ENCODE measurements around the gene LRBA.

LRBA gene

GRCh38 chr4:150280975-150281374, 734.1 kb downstream of the LRBA start:
- DNase-seq, result no peak
- Histone ChIP-seq H2AFZ (ENCODE audit: low read length) (no peak overlapping the region), H4K20me1 (ENCODE audit: insufficient read depth, low read length) (no peaks in the 10 kb centered on the region), H3K4me3 (ENCODE audit: low read length) (no peak overlapping the region), H3K9me2 (replicated peaks; ENCODE audit: insufficient read depth, low read length) (no peaks in the 10 kb centered on the region), H3K36me3 (replicated peaks; ENCODE audit: insufficient read depth, low read length) (no peaks in the 10 kb centered on the region), H3F3A (ENCODE audit: insufficient read depth, low read length) (no peaks in the 10 kb centered on the region), H3K9me3 (replicated peaks; ENCODE audit: insufficient read depth, low read length) (no peaks in the 10 kb centered on the region), H3K27ac (ENCODE audit: low read length) (no peak overlapping the region), H3K27me3 (replicated peaks; ENCODE audit: insufficient read depth, low read length) (no peaks in the 10 kb centered on the region), H3K79me2 (ENCODE audit: low read length) (no peaks in the 10 kb centered on the region), H3K9ac (ENCODE audit: low read length) (no peak overlapping the region), H3K4me2 (ENCODE audit: low read depth, low read length) (no peak overlapping the region), H3K4me1 (ENCODE audit: low read length) (no peaks in the 10 kb centered on the region)
- TF ChIP-seq EZH2 (optimal IDR thresholded peaks at IDR 0.05; ENCODE audit: low read depth, low read length), result no peak
- TF ChIP-seq CTCF (IDR thresholded peaks at IDR 0.05; ENCODE audit: low read length), result no peak
- no peak for TF ChIP-seq EZH2phosphoT487 (IDR thresholded peaks at IDR 0.05; ENCODE audit: low read length)

GRCh38 chr4:150280081-150280895, 734.8 kb downstream of the LRBA start:
- Histone ChIP-seq H3K9me3 (replicated peaks; ENCODE audit: insufficient read depth, low read length) (no peaks in the 10 kb centered on the region), H3K27ac (ENCODE audit: low read length) (no peak overlapping the region), H3K4me3 (ENCODE audit: low read length) (no peak overlapping the region), H2AFZ (ENCODE audit: low read length) (no peak overlapping the region), H4K20me1 (ENCODE audit: insufficient read depth, low read length) (no peaks in the 10 kb centered on the region), H3K4me1 (ENCODE audit: low read length) (no peaks in the 10 kb centered on the region), H3K4me2 (ENCODE audit: low read depth, low read length) (no peak overlapping the region), H3K9ac (ENCODE audit: low read length) (no peak overlapping the region), H3K79me2 (ENCODE audit: low read length) (no peaks in the 10 kb centered on the region), H3K36me3 (replicated peaks; ENCODE audit: insufficient read depth, low read length) (no peaks in the 10 kb centered on the region), H3F3A (ENCODE audit: insufficient read depth, low read length) (no peaks in the 10 kb centered on the region), H3K9me2 (replicated peaks; ENCODE audit: insufficient read depth, low read length) (no peaks in the 10 kb centered on the region), H3K27me3 (replicated peaks; ENCODE audit: insufficient read depth, low read length) (no peaks in the 10 kb centered on the region)
- DNase-seq, result no peak
- TF ChIP-seq EZH2phosphoT487 (IDR thresholded peaks at IDR 0.05; ENCODE audit: low read length), result no peak
- TF ChIP-seq CTCF (IDR thresholded peaks at IDR 0.05; ENCODE audit: low read length), result no peak
- no peak for TF ChIP-seq EZH2 (optimal IDR thresholded peaks at IDR 0.05; ENCODE audit: low read depth, low read length)

GRCh38 chr4:150278206-150278605, 736.9 kb downstream of the LRBA start:
- Histone ChIP-seq H3F3A (ENCODE audit: insufficient read depth, low read length) (no peaks in the 10 kb centered on the region), H4K20me1 (ENCODE audit: insufficient read depth, low read length) (no peaks in the 10 kb centered on the region), H3K4me3 (ENCODE audit: low read length) (no peak overlapping the region), H2AFZ (ENCODE audit: low read length) (no peak overlapping the region), H3K27ac (ENCODE audit: low read length) (no peak overlapping the region), H3K9me2 (replicated peaks; ENCODE audit: insufficient read depth, low read length) (no peaks in the 10 kb centered on the region), H3K9me3 (replicated peaks; ENCODE audit: insufficient read depth, low read length) (no peaks in the 10 kb centered on the region), H3K36me3 (replicated peaks; ENCODE audit: insufficient read depth, low read length) (no peaks in the 10 kb centered on the region), H3K79me2 (ENCODE audit: low read length) (no peaks in the 10 kb centered on the region), H3K4me1 (ENCODE audit: low read length) (no peaks in the 10 kb centered on the region), H3K4me2 (ENCODE audit: low read depth, low read length) (no peak overlapping the region), H3K9ac (ENCODE audit: low read length) (no peak overlapping the region), H3K27me3 (replicated peaks; ENCODE audit: insufficient read depth, low read length) (no peaks in the 10 kb centered on the region)
- TF ChIP-seq EZH2 (optimal IDR thresholded peaks at IDR 0.05; ENCODE audit: low read depth, low read length) (no peak), CTCF (IDR thresholded peaks at IDR 0.05; ENCODE audit: low read length) (no peak), EZH2phosphoT487 (IDR thresholded peaks at IDR 0.05; ENCODE audit: low read length) (no peak)
- no peak for DNase-seq

All from MM.1S (cell line).